Measurements from ENCODE around the gene SPZ1. TPM values are rescaled to one million over a fixed set of nuclear protein-coding genes. Genes with fewer than 3 reads are reported as not detected.
"Not testable (repeated sequence)": the region's sequence is repeated elsewhere in the genome, so short reads cannot be mapped to it uniquely, and the experiment has no call there.

Gene SPZ1
- total RNA-seq, 1 donor from 2014 or later: not detected

DNA sequence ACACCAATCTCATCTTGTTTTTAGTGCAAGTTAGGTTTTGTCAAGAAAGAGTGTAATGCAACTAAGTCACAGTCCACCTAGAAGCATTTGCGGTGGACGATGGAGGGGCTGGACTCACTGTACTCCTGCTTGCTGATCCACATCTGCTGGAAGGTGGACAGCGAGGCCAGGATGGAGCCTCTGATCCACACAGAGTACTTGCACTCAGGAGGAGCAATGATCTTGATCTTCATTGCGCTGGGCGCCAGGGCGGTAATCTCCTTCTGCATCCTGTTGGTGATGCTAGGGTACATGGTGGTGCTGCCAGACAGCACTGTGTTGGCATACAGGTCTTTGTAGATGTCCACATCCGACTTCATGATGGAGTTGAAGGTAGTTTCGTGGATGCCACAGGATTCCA is 20.2 kb upstream of the SPZ1 start:
- Mint-ChIP-seq H3K9me3 (no peaks in the 10 kb centered on the region), H3K27me3 (ENCODE audit: low read depth) (no peaks in the 10 kb centered on the region), H3K4me3 (no peak overlapping the region), H3K36me3 (ENCODE audit: low read depth) (peaks cover 2% of the 10 kb centered on the region), H3K27ac (ENCODE audit: unreplicated experiment) (no peak overlapping the region), H3K4me1 (no peaks in the 10 kb centered on the region)
- no peak for DNase-seq (ENCODE audit: low read depth, low spot score)
- TF ChIP-seq, protein P1, sequence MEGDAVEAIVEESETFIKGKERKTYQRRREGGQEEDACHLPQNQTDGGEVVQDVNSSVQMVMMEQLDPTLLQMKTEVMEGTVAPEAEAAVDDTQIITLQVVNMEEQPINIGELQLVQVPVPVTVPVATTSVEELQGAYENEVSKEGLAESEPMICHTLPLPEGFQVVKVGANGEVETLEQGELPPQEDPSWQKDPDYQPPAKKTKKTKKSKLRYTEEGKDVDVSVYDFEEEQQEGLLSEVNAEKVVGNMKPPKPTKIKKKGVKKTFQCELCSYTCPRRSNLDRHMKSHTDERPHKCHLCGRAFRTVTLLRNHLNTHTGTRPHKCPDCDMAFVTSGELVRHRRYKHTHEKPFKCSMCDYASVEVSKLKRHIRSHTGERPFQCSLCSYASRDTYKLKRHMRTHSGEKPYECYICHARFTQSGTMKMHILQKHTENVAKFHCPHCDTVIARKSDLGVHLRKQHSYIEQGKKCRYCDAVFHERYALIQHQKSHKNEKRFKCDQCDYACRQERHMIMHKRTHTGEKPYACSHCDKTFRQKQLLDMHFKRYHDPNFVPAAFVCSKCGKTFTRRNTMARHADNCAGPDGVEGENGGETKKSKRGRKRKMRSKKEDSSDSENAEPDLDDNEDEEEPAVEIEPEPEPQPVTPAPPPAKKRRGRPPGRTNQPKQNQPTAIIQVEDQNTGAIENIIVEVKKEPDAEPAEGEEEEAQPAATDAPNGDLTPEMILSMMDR (conservative IDR thresholded peaks at IDR 0.05): no peak

DNA sequence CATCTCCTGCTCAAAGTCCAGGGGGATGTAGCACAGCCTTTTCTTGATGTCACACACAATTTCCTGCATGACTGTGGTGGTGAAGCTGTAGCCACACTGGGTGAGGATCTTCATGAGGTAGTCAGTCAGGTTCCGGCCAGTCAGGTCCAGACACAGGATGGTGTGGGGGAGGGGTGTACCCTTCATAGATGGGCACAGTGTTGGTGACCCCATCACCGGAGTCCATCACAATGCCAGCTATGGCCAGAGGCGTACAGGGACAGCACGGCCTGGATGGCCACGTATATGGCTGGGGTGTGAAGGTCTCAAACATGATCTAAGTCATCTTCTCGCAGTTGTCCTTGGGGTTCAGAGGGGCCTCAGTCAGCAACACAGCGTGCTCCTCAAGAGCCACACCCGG is 19.7 kb upstream of the SPZ1 start:
- TF ChIP-seq, protein P1 (conservative IDR thresholded peaks at IDR 0.05): no peak
- Mint-ChIP-seq H3K27me3 (ENCODE audit: low read depth) (no peaks in the 10 kb centered on the region), H3K4me1 (no peaks in the 10 kb centered on the region), H3K27ac (ENCODE audit: unreplicated experiment) (no peak overlapping the region), H3K4me3 (no peak overlapping the region), H3K9me3 (no peaks in the 10 kb centered on the region), H3K36me3 (ENCODE audit: low read depth) (peaks cover 2% of the 10 kb centered on the region)
- DNase-seq (ENCODE audit: low read depth, low spot score): no peak

DNA sequence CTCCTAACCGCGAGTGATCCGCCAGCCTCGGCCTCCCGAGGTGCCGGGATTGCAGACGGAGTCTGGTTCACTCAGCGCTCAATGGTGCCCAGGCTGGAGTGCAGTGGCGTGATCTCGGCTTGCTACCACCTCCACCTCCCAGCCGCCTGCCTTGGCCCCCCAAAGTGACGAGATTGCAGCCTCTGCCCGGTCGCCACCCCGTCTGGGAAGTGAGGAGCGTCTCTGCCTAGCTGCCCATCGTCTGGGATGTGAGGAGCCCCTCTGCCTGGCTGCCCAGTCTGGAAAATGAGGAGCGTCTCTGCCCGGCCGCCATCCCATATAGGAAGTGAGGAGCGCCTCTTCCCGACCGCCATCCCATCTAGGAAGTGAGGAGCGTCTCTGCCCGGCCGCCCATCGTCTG is 19.0 kb upstream of the SPZ1 start:
- not testable (repeated sequence) for H3K9me3 Mint-ChIP-seq; H3K36me3 Mint-ChIP-seq (ENCODE audit: low read depth); H3K4me3 Mint-ChIP-seq; H3K4me1 Mint-ChIP-seq; H3K27me3 Mint-ChIP-seq (ENCODE audit: low read depth); DNase-seq (ENCODE audit: low read depth, low spot score); H3K27ac Mint-ChIP-seq (ENCODE audit: unreplicated experiment)

DNA sequence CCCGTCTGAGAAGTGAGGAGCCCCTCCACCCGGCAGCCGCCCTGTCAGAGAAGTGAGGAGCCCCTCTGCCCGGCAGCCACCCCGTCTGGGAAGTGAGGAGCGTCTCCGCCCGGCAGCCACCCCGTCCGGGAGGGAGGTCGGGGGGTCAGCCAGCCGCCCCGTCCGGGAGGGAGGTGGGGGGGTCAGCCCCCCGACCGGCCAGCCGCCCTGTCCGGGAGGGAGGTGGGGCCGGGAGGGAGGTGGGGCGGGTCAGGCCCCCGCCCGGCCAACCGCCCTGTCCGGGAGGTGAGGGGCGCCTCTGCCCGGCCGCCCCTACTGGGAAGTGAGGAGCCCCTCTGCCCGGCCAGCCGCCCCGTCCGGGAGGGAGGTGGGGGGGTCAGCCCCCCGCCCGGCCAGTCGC is 18.5 kb upstream of the SPZ1 start:
- H3K27me3 Mint-ChIP-seq (ENCODE audit: low read depth); H3K9me3 Mint-ChIP-seq; H3K36me3 Mint-ChIP-seq (ENCODE audit: low read depth); H3K4me3 Mint-ChIP-seq; H3K4me1 Mint-ChIP-seq; H3K27ac Mint-ChIP-seq (ENCODE audit: unreplicated experiment); DNase-seq (ENCODE audit: low read depth, low spot score): not testable (repeated sequence)

DNA sequence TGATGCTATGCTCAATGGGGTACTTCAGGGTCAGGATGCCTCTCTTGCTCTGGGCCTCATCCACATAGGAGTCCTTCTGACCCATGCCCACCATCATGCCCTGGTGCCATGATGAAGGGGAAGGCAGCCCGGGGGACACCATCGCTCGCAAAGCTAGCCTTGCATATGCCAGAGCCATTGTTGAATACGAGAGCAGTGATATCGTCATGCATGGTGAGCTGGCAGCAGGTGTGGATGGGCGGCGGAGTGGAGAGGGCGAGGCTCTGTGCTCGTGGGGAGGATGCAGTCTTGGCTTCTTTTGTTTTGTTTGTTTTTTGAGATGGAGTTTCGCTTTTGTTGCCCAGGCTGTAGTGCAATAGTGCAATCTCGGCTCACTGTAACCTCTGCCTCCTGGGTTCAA is 17.2 kb upstream of the SPZ1 start:
- no peak for DNase-seq (ENCODE audit: low read depth, low spot score)
- H3K4me1 Mint-ChIP-seq: no peaks in the 10 kb centered on the region
- H3K27me3 Mint-ChIP-seq (ENCODE audit: low read depth): no peaks in the 10 kb centered on the region
- H3K27ac Mint-ChIP-seq (ENCODE audit: unreplicated experiment): no peak overlapping the region
- H3K36me3 Mint-ChIP-seq (ENCODE audit: low read depth): peaks cover 2% of the 10 kb centered on the region
- no peaks in the 10 kb centered on the region for H3K9me3 Mint-ChIP-seq
- TF ChIP-seq, protein P1 (conservative IDR thresholded peaks at IDR 0.05): no peak
- no peak overlapping the region for H3K4me3 Mint-ChIP-seq

DNA sequence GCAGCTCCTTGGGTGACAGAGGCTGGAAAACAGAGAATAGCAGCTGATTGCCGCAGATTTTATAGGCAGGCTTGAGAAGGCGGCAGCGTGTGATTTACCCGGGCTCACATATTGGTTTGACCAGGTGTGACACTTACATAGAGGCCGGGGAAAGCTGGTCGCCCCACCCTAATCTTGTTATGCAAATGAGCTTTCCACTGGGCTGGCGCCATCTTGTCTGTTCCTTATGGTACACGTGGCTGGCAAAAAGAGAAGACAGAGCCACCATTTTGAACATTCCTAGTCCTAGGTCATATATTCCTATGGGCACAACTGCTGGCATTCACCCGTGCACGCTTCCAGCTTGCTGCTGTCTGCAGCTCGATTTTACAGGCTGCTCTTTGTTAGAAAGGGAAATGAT is 11.3 kb upstream of the SPZ1 start:
- TF ChIP-seq, protein P1 (conservative IDR thresholded peaks at IDR 0.05): no peak
- Mint-ChIP-seq H3K27ac (ENCODE audit: unreplicated experiment) (no peak overlapping the region), H3K27me3 (ENCODE audit: low read depth) (no peaks in the 10 kb centered on the region), H3K4me1 (no peaks in the 10 kb centered on the region), H3K9me3 (peaks cover 9% of the 10 kb centered on the region), H3K4me3 (no peak overlapping the region), H3K36me3 (ENCODE audit: low read depth) (peaks cover 5% of the 10 kb centered on the region)
- DNase-seq (ENCODE audit: low read depth, low spot score): no peak

Measured in neural crest cell (in vitro differentiated cells).